K562 (cell line): ENCODE measurements around the gene HNRNPM. TPM values are rescaled to one million over a fixed set of nuclear protein-coding genes. Genes with fewer than 3 reads are reported as not detected.

Experiments used
- BCL6 ChIP-seq: fragments of 250-450 bp; sonication (Bioruptor Pico); IDR thresholded peaks from 2 replicates; pipeline ENCODE4 v1.4.0; 2020
- BCOR ChIP-seq: fragments of 450-650 bp; IDR thresholded peaks from 2 replicates; pipeline ENCODE4 v1.6.1; 2016
- DDX20 ChIP-seq: fragments of 450-650 bp; IDR thresholded peaks from 2 replicates; pipeline ENCODE4 v1.6.1; 2016; ENCODE audit warnings: missing genetic modification characterization, low read depth, mild to moderate bottlenecking, missing compliant biosample characterization, moderate library complexity
- EGR1 ChIP-seq: fragments of 450-650 bp; conservative IDR thresholded peaks from 2 replicates; pipeline ENCODE4 v1.6.1; 2017; ENCODE audit warnings: mild to moderate bottlenecking
- ELF4 ChIP-seq: fragments of 450-650 bp; formaldehyde crosslinking; IDR thresholded peaks from 2 replicates; pipeline ENCODE4 v1.4.0; 2022; ENCODE audit warnings: missing genetic modification characterization
- HBP1 ChIP-seq: fragments of 450-650 bp; formaldehyde crosslinking; IDR thresholded peaks from 2 replicates; pipeline ENCODE4 v1.4.0; 2022; ENCODE audit warnings: missing genetic modification characterization
- ID3 ChIP-seq, 2 experiments: fragments of 250-450 bp in 1 of 2; fragments of 450-650 bp in 1 of 2; sonication (Bioruptor Pico) in 1 of 2; IDR thresholded peaks; 2 replicates each; pipeline versions ENCODE4 v1.6.1 to v1.8.0; 2016 to 2021; ENCODE audit warnings: mild to moderate bottlenecking in 2 of 2, moderate library complexity in 2 of 2, missing compliant biosample characterization in 1 of 2, missing genetic modification characterization in 1 of 2
- MTA1 ChIP-seq: fragments of 450-650 bp; IDR thresholded peaks from 2 replicates; pipeline ENCODE4 v1.6.1; 2017; ENCODE audit warnings: borderline replicate concordance
- MYC ChIP-seq, 2 experiments: fragments of 250-450 bp in 1 of 2; sonication (Bioruptor Pico) in 1 of 2; IDR thresholded peaks; 2 replicates each; pipeline versions ENCODE4 v1.5.1 to v1.6.1; 2012 to 2021; ENCODE audit warnings: low read depth in 2 of 2, borderline replicate concordance in 1 of 2, improper control_type of control experiment in 1 of 2, low read length in 1 of 2, mild to moderate bottlenecking in 1 of 2, moderate library complexity in 1 of 2
- NFE2L1 ChIP-seq: fragments of 450-650 bp; IDR thresholded peaks from 2 replicates; pipeline ENCODE4 v1.6.1; 2016; ENCODE audit warnings: missing genetic modification characterization, low read depth, mild to moderate bottlenecking, missing compliant biosample characterization, moderate library complexity, borderline replicate concordance
- NFIX ChIP-seq: fragments of 250-450 bp; sonication (Bioruptor Pico); IDR thresholded peaks from 2 replicates; pipeline ENCODE4 v1.4.0; 2020; ENCODE audit warnings: low read depth, mild to moderate bottlenecking, moderate library complexity
- POLR3G ChIP-seq: IDR thresholded peaks from 2 replicates; pipeline ENCODE4 v1.6.1; 2011; ENCODE audit not compliant: insufficient read length, insufficient replicate concordance; ENCODE audit errors: extremely low read depth
- PPARD ChIP-seq: fragments of 250-450 bp; sonication (Bioruptor Pico); IDR thresholded peaks from 2 replicates; pipeline ENCODE4 v1.8.0; 2022; ENCODE audit warnings: inconsistent platforms, mild to moderate bottlenecking, moderate library complexity
- ZNF24 ChIP-seq: fragments of 450-650 bp; IDR thresholded peaks from 2 replicates; pipeline ENCODE4 v1.6.1; 2016
- ZNF316 ChIP-seq: fragments of 450-650 bp; IDR thresholded peaks from 2 replicates; pipeline ENCODE4 v1.6.1; 2016
- ZNF354B ChIP-seq: fragments of 250-450 bp; sonication (Bioruptor Pico); IDR thresholded peaks from 2 replicates; pipeline ENCODE4 v1.4.0; 2020
- ZNF707 ChIP-seq: fragments of 250-450 bp; sonication (Bioruptor Pico); conservative IDR thresholded peaks from 2 replicates; pipeline ENCODE4 v1.8.0; 2022; ENCODE audit warnings: inconsistent platforms, mild to moderate bottlenecking, moderate library complexity
- ZNF766 ChIP-seq: fragments of 200-800 bp; sonication (Bioruptor generic); conservative IDR thresholded peaks from 2 replicates; pipeline ENCODE4 v1.6.1; 2016; ENCODE audit warnings: missing genetic modification characterization, missing compliant biosample characterization
- ZSCAN29 ChIP-seq: fragments of 450-650 bp; IDR thresholded peaks from 2 replicates; pipeline ENCODE4 v1.6.1; 2017
- polyA plus RNA-seq, 8 experiments: library from polyadenylated mRNA; depleted of rRNA in 4 of 8; stranded (reverse) in 5 of 8; unstranded in 3 of 8; fragments of >200 nt; fragmentation: Nextera tagmentation in 2 of 8; fragmentation: Illumina TruSeq in 1 of 8; extraction: Ambion mirVana in 2 of 8; extraction: Trizol in 1 of 8; gene quantifications; 2 replicates each; pipeline versions ENCODE4 v1.2.1 to v1.2.3, GENCODE V29; 2011 to 2014; ENCODE audit warnings: inconsistent platforms in 1 of 8, missing spikeins in 1 of 8
- total RNA-seq, 7 experiments: library from RNA; depleted of rRNA in 6 of 7; stranded (reverse); fragments of >200 nt in 6 of 7; fragmentation: Illumina TruSeq in 2 of 7; extraction: Trizol in 2 of 7; gene quantifications; 2 replicates each; pipeline versions ENCODE4 v1.2.1 to v1.2.3, GENCODE V29; 2011 to 2021; ENCODE audit warnings: low replicate concordance in 1 of 7
- TF ChIP-seq, protein P1 (sequence below): fragments of 450-650 bp; IDR thresholded peaks from 2 replicates; pipeline ENCODE4 v1.6.1; 2016; ENCODE audit warnings: borderline replicate concordance
- TF ChIP-seq, protein P2 (sequence below): fragments of 250-450 bp; sonication (Bioruptor Pico); IDR thresholded peaks from 2 replicates; pipeline ENCODE4 v1.8.0; 2021; ENCODE audit warnings: borderline replicate concordance, mild to moderate bottlenecking, moderate library complexity; ENCODE audit not compliant: poor library complexity, severe bottlenecking
- TF ChIP-seq, protein P3 (sequence below): IDR thresholded peaks from 2 replicates; pipeline ENCODE4 v1.6.1; 2014; ENCODE audit warnings: antibody characterized with exemption

Gene HNRNPM
- total and polyA plus RNA-seq, 9 of the 15 experiments (the other 6 are each of a cell fraction or from before 2014, with no cell fraction given): 11.1 to 340 (median 195) TPM

DNA sequence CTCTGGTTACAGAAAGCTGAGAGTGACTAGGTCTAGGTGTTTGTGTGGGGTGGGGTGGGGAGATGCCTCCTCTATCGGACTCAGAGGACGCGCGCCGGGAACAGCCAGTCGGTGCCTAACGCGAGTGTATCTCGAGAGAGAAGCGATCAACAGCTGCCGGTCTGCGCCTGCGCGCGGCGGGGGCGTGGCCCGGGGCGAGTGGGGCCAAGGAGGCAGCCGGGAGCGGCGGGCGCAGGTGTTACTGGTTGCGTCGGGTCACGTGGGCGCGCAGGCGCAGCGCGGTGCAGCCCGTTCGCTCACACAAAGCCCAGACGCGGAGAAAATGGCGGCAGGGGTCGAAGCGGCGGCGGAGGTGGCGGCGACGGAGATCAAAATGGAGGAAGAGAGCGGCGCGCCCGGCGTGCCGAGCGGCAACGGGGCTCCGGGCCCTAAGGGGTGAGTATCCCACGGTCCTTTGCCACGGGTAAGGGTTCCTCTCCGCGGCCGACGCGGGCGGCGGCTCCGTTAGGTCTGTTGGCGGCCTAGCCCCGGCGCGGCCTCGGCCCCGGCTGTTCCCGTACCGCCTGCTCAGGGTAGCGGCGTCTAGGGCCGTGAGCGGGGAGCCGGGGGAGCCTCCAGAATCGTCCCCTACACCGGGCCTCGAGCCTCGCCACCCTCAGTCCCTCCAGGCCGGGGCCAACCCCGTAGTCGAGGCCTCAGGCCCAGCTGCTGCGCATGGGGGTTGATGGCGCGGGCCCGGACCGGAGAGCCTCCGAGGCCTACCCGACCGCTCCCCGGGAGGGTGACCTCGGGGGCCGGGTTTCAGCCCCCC is at the start of gene HNRNPM (continued):
- peak; percentile 59; the same call in 1 of the 2 replicates for TF ChIP-seq MYC (IDR thresholded peaks at IDR 0.05; ENCODE audit: low read depth, low read length)
- peak; percentile 67; the same call in 1 of the 2 replicates for TF ChIP-seq MYC (CRISPR knock-in tag; IDR thresholded peaks at IDR 0.05; ENCODE audit: borderline replicate concordance, low read depth)
- TF ChIP-seq, protein P1, sequence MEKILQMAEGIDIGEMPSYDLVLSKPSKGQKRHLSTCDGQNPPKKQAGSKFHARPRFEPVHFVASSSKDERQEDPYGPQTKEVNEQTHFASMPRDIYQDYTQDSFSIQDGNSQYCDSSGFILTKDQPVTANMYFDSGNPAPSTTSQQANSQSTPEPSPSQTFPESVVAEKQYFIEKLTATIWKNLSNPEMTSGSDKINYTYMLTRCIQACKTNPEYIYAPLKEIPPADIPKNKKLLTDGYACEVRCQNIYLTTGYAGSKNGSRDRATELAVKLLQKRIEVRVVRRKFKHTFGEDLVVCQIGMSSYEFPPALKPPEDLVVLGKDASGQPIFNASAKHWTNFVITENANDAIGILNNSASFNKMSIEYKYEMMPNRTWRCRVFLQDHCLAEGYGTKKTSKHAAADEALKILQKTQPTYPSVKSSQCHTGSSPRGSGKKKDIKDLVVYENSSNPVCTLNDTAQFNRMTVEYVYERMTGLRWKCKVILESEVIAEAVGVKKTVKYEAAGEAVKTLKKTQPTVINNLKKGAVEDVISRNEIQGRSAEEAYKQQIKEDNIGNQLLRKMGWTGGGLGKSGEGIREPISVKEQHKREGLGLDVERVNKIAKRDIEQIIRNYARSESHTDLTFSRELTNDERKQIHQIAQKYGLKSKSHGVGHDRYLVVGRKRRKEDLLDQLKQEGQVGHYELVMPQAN: 0 out of 2 replicates have a peak, but pooled peaks have one; percentile 15
- TF ChIP-seq DDX20 (tag): no peak
- TF ChIP-seq MTA1: 0 out of 2 replicates have a peak, but pooled peaks have one; percentile 2
- TF ChIP-seq BCL6 (CRISPR knock-in tag): no peak
- TF ChIP-seq EGR1: peak; percentile 63
- TF ChIP-seq ZNF24: no peak
- no peak for TF ChIP-seq ZSCAN29
- no peak for TF ChIP-seq ELF4
- no peak for TF ChIP-seq NFE2L1 (tag)
- no peak for TF ChIP-seq NFIX (CRISPR knock-in tag)
- TF ChIP-seq, protein P2, sequence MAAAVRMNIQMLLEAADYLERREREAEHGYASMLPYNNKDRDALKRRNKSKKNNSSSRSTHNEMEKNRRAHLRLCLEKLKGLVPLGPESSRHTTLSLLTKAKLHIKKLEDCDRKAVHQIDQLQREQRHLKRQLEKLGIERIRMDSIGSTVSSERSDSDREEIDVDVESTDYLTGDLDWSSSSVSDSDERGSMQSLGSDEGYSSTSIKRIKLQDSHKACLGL: no peak
- 0 out of 2 replicates have a peak, but pooled peaks have one; percentile 15 for TF ChIP-seq ZNF316
- TF ChIP-seq, protein P3, sequence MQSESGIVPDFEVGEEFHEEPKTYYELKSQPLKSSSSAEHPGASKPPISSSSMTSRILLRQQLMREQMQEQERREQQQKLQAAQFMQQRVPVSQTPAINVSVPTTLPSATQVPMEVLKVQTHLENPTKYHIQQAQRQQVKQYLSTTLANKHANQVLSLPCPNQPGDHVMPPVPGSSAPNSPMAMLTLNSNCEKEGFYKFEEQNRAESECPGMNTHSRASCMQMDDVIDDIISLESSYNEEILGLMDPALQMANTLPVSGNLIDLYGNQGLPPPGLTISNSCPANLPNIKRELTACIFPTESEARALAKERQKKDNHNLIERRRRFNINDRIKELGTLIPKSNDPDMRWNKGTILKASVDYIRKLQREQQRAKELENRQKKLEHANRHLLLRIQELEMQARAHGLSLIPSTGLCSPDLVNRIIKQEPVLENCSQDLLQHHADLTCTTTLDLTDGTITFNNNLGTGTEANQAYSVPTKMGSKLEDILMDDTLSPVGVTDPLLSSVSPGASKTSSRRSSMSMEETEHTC: no peak
- no peak for TF ChIP-seq ID3 (CRISPR knock-in tag; IDR thresholded peaks at IDR 0.05)
- peak; percentile 58; the same call in 1 of the 2 replicates for TF ChIP-seq ID3 (tag; IDR thresholded peaks at IDR 0.05)
- TF ChIP-seq POLR3G: no peak
- no peak for TF ChIP-seq ZNF707 (CRISPR knock-in tag)
- no peak for TF ChIP-seq PPARD (CRISPR knock-in tag)
- no peak for TF ChIP-seq BCOR
- no peak for TF ChIP-seq ZNF766 (CRISPR knock-in tag)
- TF ChIP-seq ZNF354B (CRISPR knock-in tag): no peak
- TF ChIP-seq HBP1: peak; percentile 84
